B cell (primary cell): ENCODE results near the gene ZNF625.

Experiments used
- EZH2 ChIP-seq: IDR thresholded peaks from 2 replicates; pipeline ENCODE4 v1.6.1; 2012; ENCODE audit warnings: borderline replicate concordance, low read depth, mild to moderate bottlenecking, moderate library complexity, low read length; ENCODE audit not compliant: insufficient read depth, poor library complexity, severe bottlenecking
- TF ChIP-seq, protein P1 (sequence below): fragments of 200-600 bp; IDR thresholded peaks from one replicate; pipeline ENCODE4 v1.8.0; 2022; ENCODE audit warnings: antibody characterized with exemption, mild to moderate bottlenecking

DNA sequence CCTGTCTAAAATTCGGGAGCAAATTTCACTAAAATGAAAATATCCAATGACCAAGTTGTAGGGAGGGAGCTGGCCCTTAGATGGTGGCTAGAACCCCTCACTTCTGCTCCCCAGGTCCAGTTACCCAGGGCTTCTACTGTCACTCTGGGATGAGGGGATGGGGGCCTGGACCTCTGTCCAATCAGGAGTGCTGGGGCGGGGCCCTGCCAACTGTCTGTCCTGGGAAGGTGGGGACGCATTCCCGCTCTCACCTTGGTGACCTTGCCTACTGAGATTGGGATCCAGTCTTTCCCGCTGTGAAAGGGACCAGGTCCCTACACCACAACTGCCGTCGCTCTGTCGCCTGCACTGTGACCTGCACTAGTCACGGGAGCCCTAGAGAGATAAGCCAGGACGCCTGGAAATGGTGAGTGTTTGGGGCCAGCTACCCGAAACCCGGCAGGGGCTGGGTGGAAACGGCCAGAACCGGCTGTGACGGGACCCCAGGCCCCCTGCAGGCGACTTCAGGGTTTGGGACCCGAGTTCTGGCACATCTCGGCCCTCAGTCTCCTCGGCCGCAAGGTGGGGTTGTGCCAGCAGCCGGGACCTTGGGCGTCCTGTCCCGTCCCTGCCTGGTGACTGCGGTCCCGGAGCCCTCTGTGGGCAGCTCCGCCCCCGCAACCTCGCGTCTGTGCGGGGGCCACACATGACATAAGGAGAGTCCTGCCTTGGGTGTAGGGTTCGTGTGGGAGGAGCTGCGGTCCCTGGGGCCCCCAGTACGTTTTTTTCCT, 39.1 kb downstream of the ZNF625 start:
- TF ChIP-seq, protein P1, sequence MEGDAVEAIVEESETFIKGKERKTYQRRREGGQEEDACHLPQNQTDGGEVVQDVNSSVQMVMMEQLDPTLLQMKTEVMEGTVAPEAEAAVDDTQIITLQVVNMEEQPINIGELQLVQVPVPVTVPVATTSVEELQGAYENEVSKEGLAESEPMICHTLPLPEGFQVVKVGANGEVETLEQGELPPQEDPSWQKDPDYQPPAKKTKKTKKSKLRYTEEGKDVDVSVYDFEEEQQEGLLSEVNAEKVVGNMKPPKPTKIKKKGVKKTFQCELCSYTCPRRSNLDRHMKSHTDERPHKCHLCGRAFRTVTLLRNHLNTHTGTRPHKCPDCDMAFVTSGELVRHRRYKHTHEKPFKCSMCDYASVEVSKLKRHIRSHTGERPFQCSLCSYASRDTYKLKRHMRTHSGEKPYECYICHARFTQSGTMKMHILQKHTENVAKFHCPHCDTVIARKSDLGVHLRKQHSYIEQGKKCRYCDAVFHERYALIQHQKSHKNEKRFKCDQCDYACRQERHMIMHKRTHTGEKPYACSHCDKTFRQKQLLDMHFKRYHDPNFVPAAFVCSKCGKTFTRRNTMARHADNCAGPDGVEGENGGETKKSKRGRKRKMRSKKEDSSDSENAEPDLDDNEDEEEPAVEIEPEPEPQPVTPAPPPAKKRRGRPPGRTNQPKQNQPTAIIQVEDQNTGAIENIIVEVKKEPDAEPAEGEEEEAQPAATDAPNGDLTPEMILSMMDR, result no peak
- no peak for TF ChIP-seq EZH2
